A549 treated with GW870086 at 1 μM for 4 hours (cell line): ENCODE results near the gene KCND3. TPM values are rescaled to one million over a fixed set of nuclear protein-coding genes. Genes with fewer than 3 reads are reported as not detected.

Experiments used
- total RNA-seq: library from RNA; stranded (reverse); fragments of 200-300 nt; extraction: Qiagen RNA extraction; gene quantifications from 5 replicates; pipeline ENCODE4 v1.2.3, GENCODE V29; 2022; ENCODE audit warnings: low read depth

KCND3 gene
- total RNA-seq, result not detected in 5 replicates

GRCh38 chr1:111989531-111990025 is at the start of gene KCND3:
TSS of gene KCND3 (minus strand) at chr1:111989668.

GRCh38 chr1:111755331-111756123 is 233.9 kb downstream of the KCND3 start, which contains the start of gene DDX20:
TSS of gene DDX20 (plus strand) at chr1:111755901. CDS start at chr1:111755925, 24 bp downstream.

GRCh38 chr1:111739194-111739924 is 250.1 kb downstream of the KCND3 start, which contains the start of gene INKA2:
TSS of gene INKA2 (minus strand) at chr1:111739395. CDS start at chr1:111739242, 153 bp downstream.

Other genes with a start within 250 kb of the KCND3 start
- 8.0 to 9.2 TPM (median 8.8 TPM) in 5 replicates for gene DDX20, start 233.8 kb downstream of the KCND3 start, total RNA-seq